SK-N-SH treated with all-trans-retinoic acid at 6 μM for 48 hours (cell line): ENCODE data around the gene LMCD1.

ENCODE experiments used
- ATAC-seq: fragments of 200-7000 bp; cut with Tn5 transposase; 3 replicates; pipeline ENCODE4 v1.9.1; 2020; ENCODE audit warnings: mild to moderate bottlenecking, moderate library complexity
- ARNTL ChIP-seq: fragments of 450-650 bp; formaldehyde crosslinking; IDR thresholded peaks from 2 replicates; pipeline ENCODE4 v1.5.0; 2020; ENCODE audit warnings: low read depth, mild to moderate bottlenecking, moderate library complexity, borderline replicate concordance
- BACH2 ChIP-seq: fragments of 250-450 bp; sonication (Bioruptor Pico); IDR thresholded peaks from 2 replicates; pipeline ENCODE4 v1.9.0; 2021; ENCODE audit warnings: mild to moderate bottlenecking, borderline replicate concordance
- CSDC2 ChIP-seq: fragments of 250-450 bp; sonication (Bioruptor Pico); IDR thresholded peaks from 2 replicates; pipeline ENCODE4 v1.5.0; 2020; ENCODE audit warnings: mild to moderate bottlenecking, moderate library complexity
- CSRNP3 ChIP-seq: fragments of 250-450 bp; sonication (Bioruptor Pico); IDR thresholded peaks from 2 replicates; pipeline ENCODE4 v1.5.1; 2021; ENCODE audit warnings: mild to moderate bottlenecking, moderate library complexity
- ESRRG ChIP-seq: fragments of 250-450 bp; sonication (Bioruptor Pico); IDR thresholded peaks from 2 replicates; pipeline ENCODE4 v1.6.1; 2021; ENCODE audit warnings: mild to moderate bottlenecking
- GLIS3 ChIP-seq: fragments of 250-450 bp; sonication (Bioruptor Pico); IDR thresholded peaks from 2 replicates; pipeline ENCODE4 v1.5.0; 2020; ENCODE audit warnings: mild to moderate bottlenecking, moderate library complexity
- ISL1 ChIP-seq: fragments of 250-450 bp; sonication (Bioruptor Pico); IDR thresholded peaks from 2 replicates; pipeline ENCODE4 v2.1.2; 2022; ENCODE audit warnings: mild to moderate bottlenecking, moderate library complexity
- OSR1 ChIP-seq: fragments of 250-450 bp; sonication (Bioruptor Pico); IDR thresholded peaks from 2 replicates; pipeline ENCODE4 v1.8.0; 2022; ENCODE audit warnings: moderate library complexity, mild to moderate bottlenecking, inconsistent platforms
- PPARA ChIP-seq: fragments of 250-450 bp; sonication (Bioruptor Pico); IDR thresholded peaks from 2 replicates; pipeline ENCODE4 v1.5.0; 2020; ENCODE audit warnings: mild to moderate bottlenecking, borderline replicate concordance
- SNAI2 ChIP-seq: fragments of 250-450 bp; sonication (Bioruptor Pico); IDR thresholded peaks from 2 replicates; pipeline ENCODE4 v1.5.0; 2020; ENCODE audit warnings: mild to moderate bottlenecking, moderate library complexity
- TCF4 ChIP-seq: fragments of 250-450 bp; sonication (Bioruptor Pico); IDR thresholded peaks from 2 replicates; pipeline ENCODE4 v1.8.0; 2021; ENCODE audit warnings: mild to moderate bottlenecking, moderate library complexity, borderline replicate concordance
- TOX ChIP-seq: fragments of 250-450 bp; sonication (Bioruptor Pico); IDR thresholded peaks from 2 replicates; pipeline ENCODE4 v1.8.0; 2021; ENCODE audit warnings: mild to moderate bottlenecking, moderate library complexity, borderline replicate concordance
- TSHZ2 ChIP-seq: fragments of 250-450 bp; sonication (Bioruptor Pico); IDR thresholded peaks from 2 replicates; pipeline ENCODE4 v1.5.0; 2020; ENCODE audit warnings: mild to moderate bottlenecking, moderate library complexity
- ZC3H10 ChIP-seq: fragments of 250-450 bp; sonication (Bioruptor Pico); IDR thresholded peaks from 2 replicates; pipeline ENCODE4 v1.5.1; 2021; ENCODE audit warnings: mild to moderate bottlenecking, moderate library complexity
- ZFP3 ChIP-seq: fragments of 250-450 bp; sonication (Bioruptor Pico); IDR thresholded peaks from 2 replicates; pipeline ENCODE4 v1.5.0; 2020; ENCODE audit warnings: mild to moderate bottlenecking, moderate library complexity
- ZFP30 ChIP-seq: fragments of 450-650 bp; formaldehyde crosslinking; IDR thresholded peaks from 2 replicates; pipeline ENCODE4 v1.5.0; 2022; ENCODE audit warnings: mild to moderate bottlenecking, moderate library complexity
- ZNF70 ChIP-seq: fragments of 450-650 bp; formaldehyde crosslinking; IDR thresholded peaks from 2 replicates; pipeline ENCODE4 v1.5.0; 2020; ENCODE audit warnings: mild to moderate bottlenecking, moderate library complexity
- ZNF8 ChIP-seq: fragments of 450-650 bp; formaldehyde crosslinking; IDR thresholded peaks from 2 replicates; pipeline ENCODE4 v1.5.0; 2020; ENCODE audit warnings: mild to moderate bottlenecking, moderate library complexity
- TF ChIP-seq, protein P1 (sequence below): fragments of 250-450 bp; sonication (Bioruptor Pico); IDR thresholded peaks from 2 replicates; pipeline ENCODE4 v1.8.0; 2020; ENCODE audit warnings: mild to moderate bottlenecking, moderate library complexity, borderline replicate concordance
- TF ChIP-seq, protein P2 (sequence below): fragments of 250-450 bp; sonication (Bioruptor Pico); IDR thresholded peaks from 2 replicates; pipeline ENCODE4 v1.5.1; 2020; ENCODE audit warnings: low read depth, mild to moderate bottlenecking, moderate library complexity
- TF ChIP-seq, protein P3 (sequence below): fragments of 250-450 bp; sonication (Bioruptor Pico); IDR thresholded peaks from 2 replicates; pipeline ENCODE4 v1.8.0; 2021; ENCODE audit warnings: low read depth, mild to moderate bottlenecking, moderate library complexity, borderline replicate concordance

The LMCD1 gene

GRCh38 chr3:8573342-8573926 is 71.8 kb downstream of the LMCD1 start:
- TF ChIP-seq, protein P1, sequence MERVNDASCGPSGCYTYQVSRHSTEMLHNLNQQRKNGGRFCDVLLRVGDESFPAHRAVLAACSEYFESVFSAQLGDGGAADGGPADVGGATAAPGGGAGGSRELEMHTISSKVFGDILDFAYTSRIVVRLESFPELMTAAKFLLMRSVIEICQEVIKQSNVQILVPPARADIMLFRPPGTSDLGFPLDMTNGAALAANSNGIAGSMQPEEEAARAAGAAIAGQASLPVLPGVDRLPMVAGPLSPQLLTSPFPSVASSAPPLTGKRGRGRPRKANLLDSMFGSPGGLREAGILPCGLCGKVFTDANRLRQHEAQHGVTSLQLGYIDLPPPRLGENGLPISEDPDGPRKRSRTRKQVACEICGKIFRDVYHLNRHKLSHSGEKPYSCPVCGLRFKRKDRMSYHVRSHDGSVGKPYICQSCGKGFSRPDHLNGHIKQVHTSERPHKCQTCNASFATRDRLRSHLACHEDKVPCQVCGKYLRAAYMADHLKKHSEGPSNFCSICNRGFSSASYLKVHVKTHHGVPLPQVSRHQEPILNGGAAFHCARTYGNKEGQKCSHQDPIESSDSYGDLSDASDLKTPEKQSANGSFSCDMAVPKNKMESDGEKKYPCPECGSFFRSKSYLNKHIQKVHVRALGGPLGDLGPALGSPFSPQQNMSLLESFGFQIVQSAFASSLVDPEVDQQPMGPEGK (CRISPR knock-in tag), result no peak
- no peak for TF ChIP-seq ISL1 (CRISPR knock-in tag)
- TF ChIP-seq, protein P2, sequence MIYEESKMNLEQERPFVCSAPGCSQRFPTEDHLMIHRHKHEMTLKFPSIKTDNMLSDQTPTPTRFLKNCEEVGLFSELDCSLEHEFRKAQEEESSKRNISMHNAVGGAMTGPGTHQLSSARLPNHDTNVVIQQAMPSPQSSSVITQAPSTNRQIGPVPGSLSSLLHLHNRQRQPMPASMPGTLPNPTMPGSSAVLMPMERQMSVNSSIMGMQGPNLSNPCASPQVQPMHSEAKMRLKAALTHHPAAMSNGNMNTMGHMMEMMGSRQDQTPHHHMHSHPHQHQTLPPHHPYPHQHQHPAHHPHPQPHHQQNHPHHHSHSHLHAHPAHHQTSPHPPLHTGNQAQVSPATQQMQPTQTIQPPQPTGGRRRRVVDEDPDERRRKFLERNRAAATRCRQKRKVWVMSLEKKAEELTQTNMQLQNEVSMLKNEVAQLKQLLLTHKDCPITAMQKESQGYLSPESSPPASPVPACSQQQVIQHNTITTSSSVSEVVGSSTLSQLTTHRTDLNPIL (CRISPR knock-in tag), result no peak
- TF ChIP-seq ARNTL (CRISPR knock-in tag), result no peak
- TF ChIP-seq ZC3H10 (CRISPR knock-in tag), result no peak
- TF ChIP-seq TOX, result no peak
- no peak for TF ChIP-seq SNAI2 (CRISPR knock-in tag)
- no peak for TF ChIP-seq CSDC2
- TF ChIP-seq BACH2 (CRISPR knock-in tag), result no peak
- no peak for TF ChIP-seq TSHZ2 (CRISPR knock-in tag)
- no peak for TF ChIP-seq ZFP30 (CRISPR knock-in tag)
- no peak for TF ChIP-seq TCF4 (CRISPR knock-in tag)
- TF ChIP-seq ZNF8 (CRISPR knock-in tag), result no peak
- TF ChIP-seq ZFP3 (CRISPR knock-in tag), result no peak
- TF ChIP-seq OSR1 (CRISPR knock-in tag), result no peak
- no peak for TF ChIP-seq PPARA (CRISPR knock-in tag)
- TF ChIP-seq GLIS3, result no peak
- TF ChIP-seq, protein P3, sequence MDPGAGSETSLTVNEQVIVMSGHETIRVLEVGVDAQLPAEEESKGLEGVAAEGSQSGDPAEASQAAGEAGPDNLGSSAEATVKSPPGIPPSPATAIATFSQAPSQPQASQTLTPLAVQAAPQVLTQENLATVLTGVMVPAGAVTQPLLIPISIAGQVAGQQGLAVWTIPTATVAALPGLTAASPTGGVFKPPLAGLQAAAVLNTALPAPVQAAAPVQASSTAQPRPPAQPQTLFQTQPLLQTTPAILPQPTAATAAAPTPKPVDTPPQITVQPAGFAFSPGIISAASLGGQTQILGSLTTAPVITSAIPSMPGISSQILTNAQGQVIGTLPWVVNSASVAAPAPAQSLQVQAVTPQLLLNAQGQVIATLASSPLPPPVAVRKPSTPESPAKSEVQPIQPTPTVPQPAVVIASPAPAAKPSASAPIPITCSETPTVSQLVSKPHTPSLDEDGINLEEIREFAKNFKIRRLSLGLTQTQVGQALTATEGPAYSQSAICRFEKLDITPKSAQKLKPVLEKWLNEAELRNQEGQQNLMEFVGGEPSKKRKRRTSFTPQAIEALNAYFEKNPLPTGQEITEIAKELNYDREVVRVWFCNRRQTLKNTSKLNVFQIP (CRISPR knock-in tag), result no peak
- no peak for TF ChIP-seq ESRRG (CRISPR knock-in tag)
- TF ChIP-seq ZNF70 (CRISPR knock-in tag), result no peak
- ATAC-seq, result no peak

DNA sequence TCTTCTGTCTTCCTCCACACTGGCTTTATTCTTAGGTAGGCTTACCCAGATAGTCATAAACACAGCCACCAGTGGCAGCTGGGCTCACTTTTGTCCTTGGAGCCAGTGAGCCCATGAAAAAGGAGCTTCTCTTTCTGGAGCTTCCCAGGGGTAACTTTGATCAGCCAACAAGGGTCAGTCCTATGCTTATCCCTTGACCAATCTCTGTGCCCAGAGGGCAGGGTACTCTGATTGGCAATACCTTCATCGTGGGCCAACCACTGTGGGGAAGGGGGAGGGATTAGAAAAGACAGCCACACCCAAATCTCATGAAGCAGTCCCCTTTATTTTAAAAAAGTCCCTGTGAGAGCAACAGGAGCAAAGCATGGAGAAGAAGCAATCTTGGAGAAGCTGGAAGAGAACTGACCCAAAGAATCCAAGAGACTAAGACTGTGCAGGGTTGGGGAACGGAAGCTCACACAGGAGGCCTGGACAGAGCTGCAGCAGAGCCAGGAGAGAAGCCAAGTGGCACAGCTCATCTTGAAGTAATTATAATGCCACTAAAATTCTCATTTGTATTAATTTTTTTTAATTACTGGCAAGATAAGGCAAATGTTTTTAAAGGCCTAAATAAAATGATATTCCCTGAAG is 72.5 kb downstream of the LMCD1 start:
- ATAC-seq, result no peak
- TF ChIP-seq, protein P2 (CRISPR knock-in tag), result no peak
- TF ChIP-seq BACH2 (CRISPR knock-in tag) (no peak), SNAI2 (CRISPR knock-in tag) (no peak), PPARA (CRISPR knock-in tag) (no peak)
- TF ChIP-seq, all 23 proteins: peak for 0

DNA sequence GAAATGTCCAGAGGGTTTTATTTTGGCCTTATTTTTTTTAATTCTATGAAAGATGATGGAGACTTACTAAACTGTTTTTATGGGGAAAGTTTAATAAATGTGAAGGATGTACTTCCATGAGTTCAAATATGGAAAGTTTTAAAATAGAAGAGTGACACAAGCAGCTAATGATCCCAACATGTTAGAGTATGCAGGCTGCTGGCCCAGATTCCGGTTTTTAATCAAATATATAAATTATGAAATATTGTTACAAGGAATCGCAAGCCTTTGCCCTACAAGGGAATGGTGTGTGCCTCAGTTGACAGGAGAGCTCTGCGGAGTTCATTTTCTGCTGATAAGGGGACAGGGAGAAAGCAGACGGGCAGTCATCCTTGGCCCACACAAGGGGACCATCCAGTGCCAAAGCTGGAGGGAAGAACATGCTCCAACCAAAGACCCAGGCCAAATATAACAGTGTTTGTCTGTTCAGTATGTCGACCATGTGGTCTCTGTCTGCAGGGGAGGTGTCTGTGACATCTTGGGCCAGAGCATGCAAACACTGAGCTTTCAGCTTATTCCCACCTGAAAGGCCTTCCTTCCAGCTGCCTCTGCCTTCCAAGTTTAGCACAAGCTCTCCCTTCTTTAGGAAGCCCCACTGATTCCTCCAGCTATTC is 73.2 kb downstream of the LMCD1 start:
- no peak for ATAC-seq
- TF ChIP-seq, protein P1 (CRISPR knock-in tag), result no peak
- no peak for TF ChIP-seq ZFP30 (CRISPR knock-in tag)
- TF ChIP-seq CSRNP3 (CRISPR knock-in tag), result no peak
- no peak for TF ChIP-seq CSDC2
- TF ChIP-seq, protein P3 (CRISPR knock-in tag), result no peak
- no peak for TF ChIP-seq PPARA (CRISPR knock-in tag)
- TF ChIP-seq ZNF70 (CRISPR knock-in tag), result no peak
